Measurements from ENCODE around the gene CLEC3B. TPM values are rescaled to one million over a fixed set of nuclear protein-coding genes. Genes with fewer than 3 reads are reported as not detected.

Gene CLEC3B
- total and polyA plus RNA-seq, 5 donors from 2014 or later: 0.29 to 0.99 TPM; not detected in 3

DNA sequence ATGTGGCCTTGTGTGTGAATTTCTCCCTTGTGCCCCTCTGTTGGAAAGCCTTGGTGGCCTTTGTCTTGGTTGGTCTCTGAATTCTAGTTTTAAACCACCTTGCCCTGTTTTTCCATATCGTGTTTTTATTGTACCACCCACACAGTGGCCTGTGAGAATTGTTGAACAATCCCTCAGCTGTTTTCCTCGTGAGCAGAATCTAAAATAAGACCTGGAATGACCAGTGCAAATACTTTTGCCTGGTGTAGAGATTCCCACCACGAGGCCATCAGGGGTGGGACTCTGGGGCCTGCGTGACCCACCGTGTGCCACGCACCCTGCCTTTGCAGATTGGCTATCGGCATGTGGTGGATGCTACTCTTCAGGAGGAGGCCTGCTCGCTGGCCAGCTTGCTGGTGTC, 19.0 kb upstream of the CLEC3B start:
- peaks cover 8% of the 10 kb centered on the region for H3K4me1 ChIP-seq (ENCODE audit: control insufficient read depth, insufficient read depth, low read length, poor library complexity, severe bottlenecking)

GRCh38 chr3:45008117-45008516, 18.0 kb upstream of the CLEC3B start:
- ATAC-seq (ENCODE audit: low read depth in 2 of 2) (no peak), DNase-seq (no peak)
- Mint-ChIP-seq H3K27me3 (no peaks in the 10 kb centered on the region), H3K4me1 (peaks cover 13 to 36% (median 17%) of the 10 kb centered on the region in 4 donors), H3K27ac (peak overlapping the region in 2 of 3 donors; percentile 14 to 17), H3K9me3 (peaks cover 0 to 3% (median 0%) of the 10 kb centered on the region in 7 donors), H3K4me3 (peak overlapping the region in 1 of 4 donors; percentile 71), H3K36me3 (peaks cover 52% of the 10 kb centered on the region)
- Histone ChIP-seq H3K36me3 (ENCODE audit: control insufficient read depth, insufficient read depth, low read length) (peaks cover 52% of the 10 kb centered on the region), H3K27ac (ENCODE audit: insufficient read depth, low read length, poor library complexity, severe bottlenecking) (no peak overlapping the region), H3K9me3 (ENCODE audit: control insufficient read depth in 2 of 2, low read length in 2 of 2) (no peaks in the 10 kb centered on the region), H3K27me3 (ENCODE audit: control insufficient read depth, insufficient read depth, low read length) (no peaks in the 10 kb centered on the region), H3K4me3 (ENCODE audit: low read depth, low read length) (no peak overlapping the region), H3K4me1 (ENCODE audit: control insufficient read depth, insufficient read depth, low read length, poor library complexity, severe bottlenecking) (peaks cover 8% of the 10 kb centered on the region)

More for the DNA sequence above, 19.0 kb upstream of the CLEC3B start:
- peak overlapping the region in 2 of 4 donors; percentile 21 to 26 for H3K4me3 Mint-ChIP-seq
- peaks cover 51% of the 10 kb centered on the region for H3K36me3 Mint-ChIP-seq
- H3K27ac ChIP-seq (ENCODE audit: insufficient read depth, low read length, poor library complexity, severe bottlenecking): no peak overlapping the region
- H3K27ac Mint-ChIP-seq: peak overlapping the region in 2 of 3 donors; percentile 14 to 94
- no peaks in the 10 kb centered on the region for H3K27me3 ChIP-seq (ENCODE audit: control insufficient read depth, insufficient read depth, low read length)
- H3K36me3 ChIP-seq (ENCODE audit: control insufficient read depth, insufficient read depth, low read length): peaks cover 48% of the 10 kb centered on the region
- H3K9me3 ChIP-seq (ENCODE audit: control insufficient read depth in 2 of 2, low read length in 2 of 2): no peaks in the 10 kb centered on the region
- ATAC-seq (ENCODE audit: low read depth in 2 of 2) (no peak), DNase-seq (no peak)
- H3K4me3 ChIP-seq (ENCODE audit: low read depth, low read length): no peak overlapping the region
- H3K4me1 Mint-ChIP-seq: peaks cover 13 to 44% (median 17%) of the 10 kb centered on the region in 4 donors
- H3K9me3 Mint-ChIP-seq: peaks cover 0 to 3% (median 0%) of the 10 kb centered on the region in 7 donors
- H3K27me3 Mint-ChIP-seq: no peaks in the 10 kb centered on the region

- Mint-ChIP-seq H3K4me3 (no peak overlapping the region), H3K27ac (peak overlapping the region in 1 of 3 donors; percentile 82), H3K36me3 (peaks cover 45% of the 10 kb centered on the region), H3K4me1 (peaks cover 12 to 26% (median 15%) of the 10 kb centered on the region in 4 donors), H3K27me3 (no peaks in the 10 kb centered on the region), H3K9me3 (peaks cover 0 to under 1% (median 0%) of the 10 kb centered on the region in 7 donors)
- ATAC-seq (ENCODE audit: low read depth in 2 of 2) (no peak), DNase-seq (no peak)
- peaks cover 49% of the 10 kb centered on the region for H3K36me3 ChIP-seq (ENCODE audit: control insufficient read depth, insufficient read depth, low read length)
- no peak overlapping the region for H3K4me3 ChIP-seq (ENCODE audit: low read depth, low read length)
- H3K27me3 ChIP-seq (ENCODE audit: control insufficient read depth, insufficient read depth, low read length): no peaks in the 10 kb centered on the region
- H3K27ac ChIP-seq (ENCODE audit: insufficient read depth, low read length, poor library complexity, severe bottlenecking): no peak overlapping the region
- H3K9me3 ChIP-seq (ENCODE audit: control insufficient read depth in 2 of 2, low read length in 2 of 2): no peaks in the 10 kb centered on the region
- H3K4me1 ChIP-seq (ENCODE audit: control insufficient read depth, insufficient read depth, low read length, poor library complexity, severe bottlenecking): peaks cover 8% of the 10 kb centered on the region
These were observed 16.2 kb upstream of the CLEC3B start for GRCh38 chr3:45009868-45010267.

- no peak overlapping the region for H3K4me3 ChIP-seq (ENCODE audit: low read depth, low read length)
- peaks cover 47% of the 10 kb centered on the region for H3K36me3 ChIP-seq (ENCODE audit: control insufficient read depth, insufficient read depth, low read length)
- H3K27ac ChIP-seq (ENCODE audit: insufficient read depth, low read length, poor library complexity, severe bottlenecking): no peak overlapping the region
- peaks cover 37% of the 10 kb centered on the region for H3K36me3 Mint-ChIP-seq
- DNase-seq (no peak), ATAC-seq (ENCODE audit: low read depth in 2 of 2) (no peak)
- H3K27me3 Mint-ChIP-seq: no peaks in the 10 kb centered on the region
- peaks cover 1% of the 10 kb centered on the region for H3K4me1 ChIP-seq (ENCODE audit: control insufficient read depth, insufficient read depth, low read length, poor library complexity, severe bottlenecking)
- no peaks in the 10 kb centered on the region for H3K9me3 Mint-ChIP-seq
- H3K27me3 ChIP-seq (ENCODE audit: control insufficient read depth, insufficient read depth, low read length): no peaks in the 10 kb centered on the region
- H3K9me3 ChIP-seq (ENCODE audit: control insufficient read depth in 2 of 2, low read length in 2 of 2): no peaks in the 10 kb centered on the region
- H3K27ac Mint-ChIP-seq: peak overlapping the region in 1 of 3 donors; percentile 52
- no peak overlapping the region for H3K4me3 Mint-ChIP-seq
- peaks cover 5 to 16% (median 7%) of the 10 kb centered on the region in 4 donors for H3K4me1 Mint-ChIP-seq
These were observed 15.2 kb upstream of the CLEC3B start for GRCh38 chr3:45010811-45011333.

DNA sequence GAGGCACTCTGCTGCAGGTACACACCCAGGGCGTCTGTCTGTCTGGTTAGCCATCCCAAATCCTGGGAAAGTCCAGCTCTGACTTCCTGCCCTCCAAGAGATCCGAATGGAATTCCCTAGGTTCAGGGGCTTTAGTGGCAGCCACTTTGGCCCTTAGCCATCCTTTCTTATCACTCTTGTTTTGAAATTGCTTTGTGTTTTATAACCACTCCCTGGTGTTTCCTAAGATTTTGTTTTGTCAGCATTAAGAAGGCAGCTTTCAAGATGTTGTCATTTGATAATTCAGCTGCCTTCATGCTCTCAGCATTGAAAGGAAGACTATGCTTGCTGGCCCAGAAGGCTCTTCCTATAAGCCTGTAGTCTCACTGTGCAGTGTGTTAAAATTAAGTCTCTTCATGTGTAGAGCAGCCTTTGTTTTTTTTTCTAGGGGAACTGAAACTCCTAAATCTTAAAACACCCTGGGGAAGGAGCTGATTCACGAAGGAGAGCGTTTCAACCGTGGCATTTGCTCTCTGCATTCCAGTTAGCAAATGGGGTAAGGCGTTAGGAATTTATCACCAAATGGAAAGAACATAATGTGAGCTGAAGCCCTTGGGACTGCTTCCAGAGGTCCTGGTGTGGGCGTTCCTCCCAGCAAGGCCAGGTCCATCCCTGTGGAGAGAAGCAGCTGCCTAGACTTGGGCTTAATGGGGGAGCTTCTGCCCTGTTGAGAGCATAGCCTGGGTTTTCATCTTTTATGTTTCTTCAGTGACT, 14.2 kb upstream of the CLEC3B start:
- Mint-ChIP-seq H3K4me1 (peaks cover 4 to 11% (median 6%) of the 10 kb centered on the region in 4 donors), H3K27ac (peak overlapping the region in 2 of 3 donors; percentile 2 to 73), H3K9me3 (no peaks in the 10 kb centered on the region), H3K36me3 (peaks cover 36% of the 10 kb centered on the region), H3K4me3 (no peak overlapping the region), H3K27me3 (no peaks in the 10 kb centered on the region)
- Histone ChIP-seq H3K9me3 (ENCODE audit: control insufficient read depth in 2 of 2, low read length in 2 of 2) (no peaks in the 10 kb centered on the region), H3K36me3 (ENCODE audit: control insufficient read depth, insufficient read depth, low read length) (peaks cover 47% of the 10 kb centered on the region), H3K4me3 (ENCODE audit: low read depth, low read length) (no peak overlapping the region), H3K27me3 (ENCODE audit: control insufficient read depth, insufficient read depth, low read length) (no peaks in the 10 kb centered on the region), H3K4me1 (ENCODE audit: control insufficient read depth, insufficient read depth, low read length, poor library complexity, severe bottlenecking) (no peaks in the 10 kb centered on the region), H3K27ac (ENCODE audit: insufficient read depth, low read length, poor library complexity, severe bottlenecking) (no peak overlapping the region)
- peak in 1 of 3 donors; percentile 48 for DNase-seq
- no peak for ATAC-seq (ENCODE audit: low read depth in 2 of 2)

DNA sequence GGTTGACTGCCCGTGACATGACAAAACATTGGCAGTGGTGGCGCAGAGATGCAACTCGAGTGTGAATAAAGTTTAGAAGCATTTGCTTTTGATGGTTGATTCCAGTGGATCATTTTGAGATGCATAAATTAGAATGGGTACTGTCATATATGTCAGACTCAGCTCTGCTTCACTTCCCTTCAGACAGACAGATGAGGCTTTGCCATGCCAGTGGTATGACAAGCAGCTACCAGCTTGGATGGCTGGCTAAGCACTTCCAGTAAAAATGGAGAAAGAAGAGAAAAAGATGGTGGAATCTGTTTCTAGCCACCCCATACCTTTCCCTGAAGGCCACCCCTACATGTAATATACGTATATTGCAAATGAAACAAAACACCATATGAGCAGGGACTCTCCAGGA, 13.5 kb upstream of the CLEC3B start:
- Mint-ChIP-seq H3K27me3 (no peaks in the 10 kb centered on the region), H3K4me3 (no peak overlapping the region), H3K27ac (no peak overlapping the region), H3K36me3 (peaks cover 31% of the 10 kb centered on the region), H3K4me1 (peaks cover 4 to 7% (median 6%) of the 10 kb centered on the region in 4 donors), H3K9me3 (no peaks in the 10 kb centered on the region)
- Histone ChIP-seq H3K4me3 (ENCODE audit: low read depth, low read length) (no peak overlapping the region), H3K27ac (ENCODE audit: insufficient read depth, low read length, poor library complexity, severe bottlenecking) (no peak overlapping the region), H3K4me1 (ENCODE audit: control insufficient read depth, insufficient read depth, low read length, poor library complexity, severe bottlenecking) (no peaks in the 10 kb centered on the region), H3K9me3 (ENCODE audit: control insufficient read depth in 2 of 2, low read length in 2 of 2) (no peaks in the 10 kb centered on the region), H3K36me3 (ENCODE audit: control insufficient read depth, insufficient read depth, low read length) (peaks cover 41% of the 10 kb centered on the region), H3K27me3 (ENCODE audit: control insufficient read depth, insufficient read depth, low read length) (no peaks in the 10 kb centered on the region)
- DNase-seq (no peak), ATAC-seq (ENCODE audit: low read depth in 2 of 2) (no peak)

DNA sequence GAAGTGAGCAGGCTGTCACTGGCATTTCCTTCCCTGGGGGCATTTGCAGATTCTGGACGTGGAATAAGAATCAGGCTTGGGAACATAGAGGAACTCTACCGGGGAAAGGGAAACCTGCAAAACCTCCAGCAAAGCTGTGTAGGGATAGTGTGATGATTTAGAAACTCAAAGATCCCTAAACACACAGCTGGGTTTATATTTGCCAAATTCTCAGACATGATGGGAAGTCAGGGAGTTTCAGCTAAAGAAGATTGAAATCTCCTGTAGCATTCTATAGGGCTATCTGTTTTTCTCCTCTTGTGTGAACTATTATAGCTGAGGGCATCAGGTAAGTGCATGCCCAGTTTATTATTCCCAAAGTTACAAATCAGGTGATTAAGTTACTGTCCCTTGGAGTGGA, 9.2 kb upstream of the CLEC3B start:
- H3K4me1 ChIP-seq (ENCODE audit: control insufficient read depth, insufficient read depth, low read length, poor library complexity, severe bottlenecking): no peaks in the 10 kb centered on the region
- Mint-ChIP-seq H3K27ac (peak overlapping the region in 1 of 3 donors; percentile 63), H3K9me3 (no peaks in the 10 kb centered on the region), H3K4me1 (peaks cover 6 to 24% (median 9%) of the 10 kb centered on the region in 4 donors), H3K4me3 (no peak overlapping the region), H3K27me3 (no peaks in the 10 kb centered on the region), H3K36me3 (peaks cover 15% of the 10 kb centered on the region)
- no peak overlapping the region for H3K27ac ChIP-seq (ENCODE audit: insufficient read depth, low read length, poor library complexity, severe bottlenecking)
- no peak overlapping the region for H3K4me3 ChIP-seq (ENCODE audit: low read depth, low read length)
- ATAC-seq (ENCODE audit: low read depth in 2 of 2) (no peak), DNase-seq (no peak)
- peaks cover 17% of the 10 kb centered on the region for H3K36me3 ChIP-seq (ENCODE audit: control insufficient read depth, insufficient read depth, low read length)
- no peaks in the 10 kb centered on the region for H3K9me3 ChIP-seq (ENCODE audit: control insufficient read depth in 2 of 2, low read length in 2 of 2)
- H3K27me3 ChIP-seq (ENCODE audit: control insufficient read depth, insufficient read depth, low read length): no peaks in the 10 kb centered on the region
